Right lung (tissue), 10 donors: ENCODE measurements around the gene DNMT1. TPM values are rescaled to one million over a fixed set of nuclear protein-coding genes. Genes with fewer than 3 reads are reported as not detected.
A peak's percentile ranks its signal among the peaks of the same experiment; 100 is the strongest.
"Not testable (repeated sequence)": the region's sequence is repeated elsewhere in the genome, so short reads cannot be mapped to it uniquely, and the experiment has no call there.

Experiments used
- DNase-seq, 2 donors: peaks; one replicate each; pipeline ENCODE4 v3.0.0-alpha.2; 2013
- long read RNA-seq, 8 donors: transcript quantifications; one replicate each; lab custom pipeline, GENCODE V29; 2026
- polyA plus RNA-seq, 5 donors: library from polyadenylated mRNA; unstranded; fragments of 120-200 nt; gene quantifications; one replicate each; pipeline versions ENCODE4 v1.2.1 to v1.2.3, GENCODE V29; 2013; ENCODE audit warnings: inconsistent platforms in 1 of 5, low replicate concordance in 1 of 5; ENCODE audit not compliant: insufficient read length in 5 of 5, insufficient read depth in 1 of 5

The DNMT1 gene
- 100 to 1,000 TPM; 126 to 142 (median 131) TPM for polyA plus RNA-seq
- long read RNA-seq, donor 1, partial matches to known transcripts, result 11 of 11 reads
- long read RNA-seq, donor 1, other reads (novel, unspliced or antisense), result 0 of 11 reads
- long read RNA-seq, donor 2, full-length matches to known transcripts, result 2 of 2 reads
- long read RNA-seq, donor 2, partial matches to known transcripts, result 0 of 2 reads
- long read RNA-seq, donor 2, other reads (novel, unspliced or antisense), result 0 of 2 reads
- long read RNA-seq, donor 3, partial matches to known transcripts, result 0 of 1 reads
- long read RNA-seq, donor 3, other reads (novel, unspliced or antisense), result 0 of 1 reads
- long read RNA-seq, donor 4, partial matches to known transcripts, result 20 of 26 reads
- long read RNA-seq, donor 4, other reads (novel, unspliced or antisense), result 5 of 26 reads
- long read RNA-seq, donor 5, partial matches to known transcripts, result 0 of 1 reads
- long read RNA-seq, donor 5, other reads (novel, unspliced or antisense), result 0 of 1 reads
- long read RNA-seq, donor 6, partial matches to known transcripts, result 0 of 1 reads
- long read RNA-seq, donor 6, other reads (novel, unspliced or antisense), result 0 of 1 reads
- long read RNA-seq, donor 7, partial matches to known transcripts, result 6 of 6 reads
- long read RNA-seq, donor 7, other reads (novel, unspliced or antisense), result 0 of 6 reads
- long read RNA-seq, donor 8, partial matches to known transcripts, result 0 of 1 reads
- long read RNA-seq, donor 8, other reads (novel, unspliced or antisense), result 0 of 1 reads

- DNase-seq, result peak; percentile 95 to 96
Observed at GRCh38 chr19:10194500-10195198, at the start of gene DNMT1. Gene DNMT1, minus strand, starts transcription at chr19:10194953. Its CDS starts 54 bp downstream, at chr19:10194899.

- DNase-seq, result no peak
Observed at GRCh38 chr19:10243606-10244005, 48.9 kb upstream of the DNMT1 start.

DNA sequence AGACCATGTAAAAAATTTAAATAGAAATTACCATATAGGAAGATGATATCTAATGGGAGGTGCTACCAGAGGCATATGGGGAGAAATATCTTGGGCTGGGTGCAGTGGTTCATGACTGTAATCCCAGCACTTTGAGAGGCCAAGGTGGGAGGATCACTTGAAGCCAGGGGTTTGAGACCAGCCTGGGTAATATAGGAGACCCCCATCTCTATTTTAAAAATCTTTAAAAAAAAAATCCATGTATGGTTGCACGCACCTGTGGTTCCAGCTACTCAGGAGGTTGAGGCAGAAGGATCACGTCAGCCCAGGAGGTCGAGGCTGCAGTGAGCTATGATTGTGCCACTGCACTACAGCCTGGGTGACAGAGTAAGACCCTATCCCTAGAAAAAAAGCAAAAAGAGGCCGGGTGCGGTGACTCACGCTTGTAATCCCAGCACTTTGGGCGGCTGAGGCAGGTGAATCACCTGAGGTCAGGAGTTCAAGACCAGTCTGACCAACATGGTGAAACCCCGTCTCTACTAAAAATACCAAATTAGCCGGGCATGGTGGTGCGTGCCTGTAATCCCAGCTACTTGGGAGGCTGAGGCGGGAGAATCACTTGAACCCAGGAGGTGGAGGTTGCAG is 47.2 kb upstream of the DNMT1 start:
- not testable (repeated sequence) for DNase-seq

- DNase-seq, result peak; percentile 98 to 99
Observed at GRCh38 chr19:10238172-10238783, 43.5 kb upstream of the DNMT1 start.

DNA sequence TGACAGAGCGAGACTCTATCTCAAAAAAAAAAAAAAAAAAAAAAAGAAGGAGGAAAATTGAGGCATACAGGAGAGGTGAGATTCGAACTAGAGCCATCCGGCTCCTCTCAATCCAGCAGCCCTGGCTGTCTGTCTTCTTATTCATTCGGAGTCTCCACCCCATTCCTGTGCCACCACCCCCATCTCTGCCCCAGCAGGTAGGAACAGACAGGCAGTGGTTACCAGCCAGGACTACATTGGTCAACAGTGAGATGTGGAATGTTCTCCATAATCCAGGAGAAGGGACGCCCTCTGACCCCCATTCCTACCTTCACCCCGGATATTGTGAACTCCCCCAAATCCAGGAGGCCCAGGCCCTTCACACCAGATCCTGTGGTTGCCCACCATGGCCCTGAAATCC is 42.9 kb upstream of the DNMT1 start:
- DNase-seq, result no peak

DNA sequence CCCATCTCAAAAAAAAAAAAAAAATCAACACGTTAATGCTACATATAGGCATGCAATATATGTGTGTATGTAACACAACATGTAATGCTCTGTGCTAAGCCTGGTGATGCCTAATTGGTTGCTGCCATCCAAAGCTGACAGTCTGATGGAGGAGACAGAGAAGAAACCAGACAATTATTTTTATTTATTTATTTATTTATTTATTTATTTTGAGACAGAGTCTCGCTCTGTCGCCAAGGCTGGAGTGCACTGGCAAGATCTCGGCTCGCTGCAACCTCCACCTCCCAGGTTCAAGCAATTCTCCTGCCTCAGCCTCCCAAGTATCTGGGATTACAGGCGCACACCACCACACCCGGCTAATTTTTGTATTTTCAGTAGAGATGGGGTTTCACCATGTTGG is 40.7 kb upstream of the DNMT1 start:
- DNase-seq, result not testable (repeated sequence)

DNA sequence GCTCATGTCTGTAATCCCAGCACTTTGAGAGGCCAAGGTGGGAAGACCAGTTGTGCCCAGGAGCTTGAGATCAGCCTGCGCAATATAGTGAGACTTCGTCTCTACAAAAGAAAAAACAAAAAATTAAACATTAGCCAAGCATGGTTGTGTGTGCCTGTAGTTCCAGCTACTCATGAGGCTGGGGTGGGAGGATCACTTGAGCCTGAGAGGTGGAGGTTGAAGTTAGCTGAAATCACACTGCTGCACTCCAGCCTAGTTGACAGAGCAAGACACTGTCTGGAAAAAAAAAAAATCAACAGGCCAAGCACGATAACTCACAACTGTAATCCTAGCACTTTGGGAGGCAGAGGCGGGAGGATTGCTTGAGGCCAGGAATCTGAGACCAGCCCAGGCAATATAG is 40.2 kb upstream of the DNMT1 start:
- no peak for DNase-seq

GRCh38 chr19:10233946-10234345 is 39.2 kb upstream of the DNMT1 start:
- DNase-seq, result no peak

GRCh38 chr19:10231612-10232228 is 37.0 kb upstream of the DNMT1 start:
- no peak for DNase-seq

DNA sequence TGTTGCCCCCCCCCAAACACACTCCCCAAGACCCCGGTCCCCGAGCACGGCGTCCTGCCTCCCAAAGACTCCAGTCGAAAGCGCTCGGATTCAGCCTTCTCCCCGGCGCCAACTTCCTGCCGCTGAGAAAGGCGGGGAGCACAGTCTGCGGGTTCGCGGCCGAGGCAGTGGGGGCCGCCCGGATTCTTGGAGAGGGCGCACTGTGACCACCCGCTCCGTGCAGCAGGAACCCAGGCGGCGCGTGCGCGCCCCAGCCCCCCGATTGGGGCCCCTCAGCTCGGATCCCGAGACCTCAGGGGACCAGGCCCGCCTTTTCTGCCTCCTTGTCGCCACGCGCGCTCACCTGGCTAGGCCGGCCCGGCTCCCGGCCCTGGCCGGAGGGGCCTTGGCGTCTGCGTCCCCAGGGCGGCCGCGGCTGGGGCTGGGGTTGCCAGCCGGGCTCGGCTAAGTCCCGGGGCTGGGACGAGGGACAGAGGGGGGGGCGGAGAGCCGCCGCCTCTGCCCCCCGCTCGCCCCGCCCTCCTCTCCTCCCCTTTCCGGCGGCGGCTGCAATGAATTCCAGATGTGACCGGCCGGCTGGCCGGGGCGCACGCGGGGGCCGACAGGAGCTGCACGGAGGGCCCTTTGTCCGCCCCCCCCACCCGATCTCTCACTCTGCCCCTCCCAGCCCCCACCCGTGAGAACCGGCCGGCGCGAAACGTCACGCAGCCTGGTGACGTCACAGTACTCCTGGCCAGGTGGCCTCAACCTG is 36.3 kb upstream of the DNMT1 start, which contains the start of gene S1PR2:
S1PR2 (minus strand) TSS at position 471 of the 751 bp plus-strand sequence. CDS start 6,426 bp downstream, outside the sequence.
- peak; percentile 82 to 84 for DNase-seq

DNA sequence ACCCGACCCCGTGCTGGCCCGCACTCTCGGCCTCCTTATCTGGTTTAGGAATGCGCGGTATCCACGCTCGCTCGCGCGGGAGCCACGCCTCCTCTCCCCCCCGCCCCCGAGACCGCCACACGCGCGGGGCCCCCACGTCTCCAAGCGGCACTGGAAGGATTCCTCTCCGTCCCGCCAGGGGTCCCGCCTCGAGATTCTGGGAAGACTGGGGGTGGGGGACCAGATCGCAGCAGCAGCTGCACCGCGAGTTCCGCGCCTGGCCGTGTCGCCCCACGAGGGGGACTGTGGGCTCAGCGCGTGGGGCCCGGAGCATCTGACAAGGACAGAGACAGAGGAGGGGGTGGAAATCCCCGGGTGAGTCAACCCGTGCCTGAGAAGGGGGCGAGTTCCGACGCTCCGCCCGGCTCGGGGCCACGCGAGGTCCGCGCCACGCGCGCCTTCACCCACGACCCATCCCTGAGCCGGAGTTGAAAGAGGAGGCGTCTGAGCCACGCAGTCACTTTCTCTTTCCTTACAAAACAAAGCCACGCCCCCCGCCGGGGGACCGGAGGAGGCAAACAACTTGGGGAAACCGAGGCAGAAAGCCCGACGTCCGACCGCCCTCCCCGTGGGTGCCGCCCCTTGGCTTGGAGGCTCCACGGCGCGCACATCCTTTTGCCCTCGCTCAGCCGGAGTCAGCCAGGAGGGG is 35.6 kb upstream of the DNMT1 start:
- peak; percentile 74 to 80 for DNase-seq

- DNase-seq, result peak in 1 of 2 donors; percentile 31
Observed at GRCh38 chr19:10228920-10229319, 34.2 kb upstream of the DNMT1 start.

DNA sequence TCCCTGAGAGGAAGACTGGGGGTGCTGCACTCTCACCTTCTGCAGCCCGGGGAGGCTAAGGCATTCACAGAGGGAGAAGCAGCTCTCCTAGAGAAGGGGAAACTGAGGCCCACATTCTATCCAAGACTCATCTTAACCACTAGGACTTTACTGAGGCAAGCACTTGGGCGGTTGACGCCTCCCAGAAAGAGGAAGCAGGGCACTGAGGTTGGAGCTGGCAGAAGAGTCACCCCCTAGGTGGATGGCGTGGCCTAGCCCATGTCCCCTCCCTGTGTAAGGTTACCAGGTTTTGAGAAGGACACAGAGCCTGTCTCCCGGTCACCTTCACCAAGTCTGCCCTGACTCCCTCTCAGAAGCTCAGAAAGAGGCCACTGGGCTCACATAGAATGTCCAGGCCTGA is 33.6 kb upstream of the DNMT1 start:
- DNase-seq, result no peak

DNA sequence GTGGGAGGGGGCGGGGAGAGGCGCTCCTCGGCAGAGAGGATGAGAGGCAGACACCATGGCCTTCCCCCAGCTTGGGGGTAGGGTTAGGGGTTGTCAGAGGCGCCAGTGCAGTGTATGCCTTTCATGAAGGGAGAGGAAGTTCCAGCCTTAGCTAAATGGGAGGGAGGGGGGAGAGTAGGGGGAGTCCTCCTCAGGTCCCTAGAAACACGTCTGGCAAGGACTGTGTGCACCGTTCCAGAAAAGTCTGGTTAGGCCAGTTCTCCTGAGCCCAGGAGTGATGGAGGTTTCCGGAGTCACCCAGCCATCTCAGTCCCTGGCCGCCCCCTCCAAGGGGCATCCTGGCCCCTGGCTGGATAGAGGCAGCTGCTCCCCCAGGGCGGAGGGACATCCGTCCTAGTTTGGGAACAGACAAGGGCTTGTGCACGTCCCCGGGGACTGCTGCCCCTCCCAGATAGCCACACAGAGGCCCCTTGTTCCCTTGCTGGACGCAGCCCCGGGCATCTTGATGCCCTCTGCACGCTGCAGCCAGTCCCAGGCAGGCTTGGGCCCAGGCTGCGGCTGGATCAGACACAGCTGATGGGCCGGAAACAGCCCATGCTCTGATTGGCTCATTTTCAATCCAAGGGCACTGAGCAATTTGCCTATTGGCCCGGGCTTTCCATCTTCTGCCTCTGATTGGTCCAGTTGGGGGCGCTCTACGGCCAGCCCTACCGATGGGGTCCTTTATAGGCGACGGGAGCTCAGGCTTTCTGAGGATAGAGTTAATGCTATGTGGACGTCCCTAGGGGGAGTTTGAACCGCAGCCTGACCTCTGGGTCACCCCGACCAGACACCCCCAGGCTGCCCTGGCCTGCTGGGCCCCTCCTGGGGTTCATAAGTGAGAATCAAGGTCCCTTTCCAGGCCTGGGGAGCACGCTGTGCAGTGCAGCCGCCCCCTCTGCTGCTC is 32.5 kb upstream of the DNMT1 start:
- no peak for DNase-seq

DNA sequence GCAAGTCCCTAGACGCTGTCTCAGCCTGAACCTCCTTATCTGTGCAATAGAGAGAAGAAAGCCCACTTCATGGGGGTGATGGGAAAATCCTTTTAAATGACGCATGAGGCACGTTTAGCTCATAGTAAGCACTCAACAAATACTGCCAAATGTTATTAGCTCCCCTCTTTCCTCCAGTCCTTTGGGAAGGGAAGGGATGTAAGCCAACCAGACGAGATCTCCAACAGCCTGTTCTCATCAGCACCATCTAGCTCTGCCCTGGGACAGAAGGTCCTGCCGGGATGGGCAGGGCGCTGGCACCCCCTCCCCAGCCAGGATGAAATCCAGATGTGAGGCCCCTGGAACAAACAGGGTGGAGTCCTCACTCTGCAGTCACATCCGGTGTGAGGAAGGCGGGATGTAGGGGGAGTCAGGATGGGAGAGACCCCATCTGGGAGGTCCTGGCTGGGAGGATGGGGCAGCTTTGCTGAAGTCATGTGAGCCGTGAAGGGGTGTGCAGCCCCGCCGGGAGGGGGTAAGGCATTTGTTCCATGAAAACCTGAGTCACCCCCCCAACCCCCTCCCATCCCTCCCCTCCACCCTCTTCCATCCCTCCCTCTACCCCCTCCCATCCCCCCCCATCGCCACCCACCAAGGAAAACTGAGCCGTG is 31.7 kb upstream of the DNMT1 start:
- DNase-seq, result peak; percentile 97 to 98

DNA sequence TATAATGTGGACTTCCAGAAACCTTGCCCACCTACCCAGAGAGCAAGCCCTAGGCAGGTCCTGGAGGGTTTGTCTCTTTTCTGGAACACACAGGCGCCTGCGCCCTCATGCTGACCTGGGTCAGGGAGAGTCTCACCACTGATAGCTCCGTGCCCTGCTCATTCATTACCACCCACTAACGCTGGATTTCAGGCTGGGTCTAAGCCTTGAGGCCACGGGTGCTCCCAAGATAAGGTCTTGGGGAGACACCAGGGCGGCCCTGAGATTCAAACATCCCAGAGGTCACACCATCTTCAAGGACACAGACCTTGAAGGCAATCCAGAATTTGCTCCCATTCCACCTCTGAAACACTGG is 31.2 kb upstream of the DNMT1 start:
- no peak for DNase-seq

DNA sequence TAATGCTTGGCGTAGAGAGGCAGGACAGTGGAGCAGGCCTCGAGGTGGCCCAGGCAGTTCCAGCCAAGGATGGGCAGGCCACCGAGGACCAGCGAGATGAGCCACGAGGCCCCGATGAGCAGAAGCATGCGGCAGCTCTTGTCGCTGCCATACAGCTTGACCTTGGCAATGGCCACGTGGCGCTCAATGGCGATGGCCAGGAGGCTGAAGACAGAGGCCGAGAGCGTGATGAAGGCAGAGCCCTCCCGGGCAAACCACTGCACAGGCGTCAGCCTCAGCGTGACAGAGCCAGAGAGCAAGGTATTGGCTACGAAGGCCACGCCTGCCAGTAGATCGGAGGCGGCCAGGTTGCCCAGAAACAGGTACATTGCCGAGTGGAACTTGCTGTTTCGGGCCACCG is 29.6 kb upstream of the DNMT1 start:
- DNase-seq, result no peak
